Body of pancreas (tissue), 4 donors: ENCODE results near the gene KCND2. TPM values are rescaled to one million over a fixed set of nuclear protein-coding genes. Genes with fewer than 3 reads are reported as not detected.
A peak's percentile ranks its signal among the peaks of the same experiment; 100 is the strongest.
"Not testable (repeated sequence)": the region's sequence is repeated elsewhere in the genome, so short reads cannot be mapped to it uniquely, and the experiment has no call there.

Experiments
- ATAC-seq: fragments of 150-250 bp; one replicate; pipeline ENCODE4 v1.9.1; 2016
- DNase-seq, 4 donors: peaks; one replicate each; pipeline ENCODE4 v3.0.0-alpha.2; 2019
- H3K27ac ChIP-seq, 4 donors: fragments of 200-600 bp; sonication (generic); 1 replicate in 3 of 4; 2 replicates in 1 of 4; pipeline versions ENCODE4 v1.5.1 to v1.6.1; 2016 to 2019; ENCODE audit warnings: mild to moderate bottlenecking in 1 of 4, mixed read lengths in 1 of 4, moderate library complexity in 1 of 4
- H3K27me3 ChIP-seq, 2 donors: fragments of 200-600 bp; sonication (generic); one replicate each; pipeline ENCODE4 v1.6.0; 2016; ENCODE audit warnings: mild to moderate bottlenecking in 1 of 2
- H3K36me3 ChIP-seq, 2 donors: fragments of 200-600 bp; sonication (generic); replicated peaks in 1 of 2; 2 replicates each; pipeline ENCODE4 v1.5.1; 2016; ENCODE audit warnings: low read depth in 2 of 2; ENCODE audit not compliant: insufficient read depth in 1 of 2
- H3K4me1 ChIP-seq: fragments of 200-600 bp; sonication (generic); one replicate; pipeline ENCODE4 v1.6.0; 2016
- H3K4me3 ChIP-seq, 2 donors: fragments of 200-600 bp; sonication (generic); 1 replicate in 1 of 2; 2 replicates in 1 of 2; pipeline ENCODE4 v1.5.1; 2016 to 2019
- H3K9me3 ChIP-seq, 3 donors: fragments of 200-600 bp; sonication (generic); 1 replicate in 2 of 3; 2 replicates in 1 of 3; pipeline ENCODE4 v1.5.1; 2016
- CTCF ChIP-seq, 7 experiments: fragments of 450-650 bp in 4 of 7; fragments of 200-600 bp in 3 of 7; sonication (generic) in 3 of 7; IDR thresholded peaks; one replicate each; pipeline ENCODE4 v1.5.1; 2016 to 2019; ENCODE audit warnings: antibody characterized with exemption in 7 of 7
- POLR2A ChIP-seq, 3 donors: fragments of 450-650 bp; IDR thresholded peaks; one replicate each; pipeline ENCODE4 v1.6.1; 2016; ENCODE audit warnings: antibody characterized with exemption in 3 of 3, mild to moderate bottlenecking in 2 of 3
- WGBS, 2 donors: methylation state at CpG; one replicate each; pipeline ENCODE4 v1.1.5; 2017; 5-methylcytosine and 5-hydroxymethylcytosine counted together
- intact Hi-C: fragments of 100-400 bp; cut with DNase I; formaldehyde crosslinking; loops from one replicate; pipeline ENCODE4 v1.15.1; 2023
- total RNA-seq, 2 donors: library from RNA; depleted of rRNA; stranded (reverse); fragments of >200 nt; gene quantifications; one replicate each; pipeline ENCODE4 v1.1.0, GENCODE V29; 2016

The KCND2 gene
- under 1 TPM; 0.52 to 0.66 TPM for total RNA-seq

GRCh38 chr7:120272701-120273475, at the start of gene KCND2:
Gene KCND2 (plus strand): TSS chr7:120273175.
- intact Hi-C loops, result loop anchor here (10.0 kb wide), 1 partner anchor 338 kb away; no protein-coding TSS in a partner anchor
- TF ChIP-seq CTCF (IDR thresholded peaks at IDR 0.05) (no peak), POLR2A (IDR thresholded peaks at IDR 0.05) (no peak)
- no peaks in the 10 kb centered on the region for H3K36me3 ChIP-seq
- DNase-seq, result no peak
- peak within 1 kb of the TSS in 1 of 2 donors; percentile 9 for H3K4me3 ChIP-seq
- WGBS, 2 donors, result 1 to 4% methylated on average over 40 to 44 of the region's 69 CpGs
- H3K27me3 ChIP-seq, result no peaks in the 10 kb centered on the region
- no peaks in the 10 kb centered on the region for H3K9me3 ChIP-seq
- no peak within 1 kb of the TSS for H3K27ac ChIP-seq
- H3K4me1 ChIP-seq, result peaks cover 5% of the 10 kb centered on the region
- peak; percentile 45 for ATAC-seq

- no peak for ATAC-seq
- 3 to 30% methylated on average over 1 of the region's 1 CpG for WGBS, 2 donors
These were observed 46.8 kb upstream of the KCND2 start for GRCh38 chr7:120226188-120226587.

GRCh38 chr7:120227255-120227654, 45.7 kb upstream of the KCND2 start:
- Histone ChIP-seq H3K4me1 (no peaks in the 10 kb centered on the region), H3K27ac (no peak overlapping the region), H3K9me3 (no peaks in the 10 kb centered on the region), H3K27me3 (no peaks in the 10 kb centered on the region), H3K36me3 (no peaks in the 10 kb centered on the region), H3K4me3 (no peak overlapping the region)
- intact Hi-C loops, result no loop called here
- no peak for TF ChIP-seq POLR2A (IDR thresholded peaks at IDR 0.05)
- WGBS, 2 donors, result 48 to 49% methylated on average over 3 of the region's 3 CpGs
- no peak for DNase-seq
- no peak for ATAC-seq

More at GRCh38 chr7:120226188-120226587, 46.8 kb upstream of the KCND2 start:
- Histone ChIP-seq H3K9me3 (no peaks in the 10 kb centered on the region), H3K4me1 (no peaks in the 10 kb centered on the region), H3K36me3 (no peaks in the 10 kb centered on the region), H3K27ac (no peak overlapping the region), H3K27me3 (no peaks in the 10 kb centered on the region), H3K4me3 (no peak overlapping the region)
- TF ChIP-seq POLR2A (IDR thresholded peaks at IDR 0.05) (no peak), CTCF (IDR thresholded peaks at IDR 0.05) (no peak)
- DNase-seq, result no peak
- intact Hi-C loops, result no loop called here

GRCh38 chr7:120229084-120229483, 43.9 kb upstream of the KCND2 start:
- WGBS, 2 donors, result 48 to 56% methylated on average over 3 of the region's 3 CpGs
- Histone ChIP-seq H3K27ac (no peak overlapping the region), H3K27me3 (no peaks in the 10 kb centered on the region), H3K4me1 (no peaks in the 10 kb centered on the region), H3K4me3 (no peak overlapping the region), H3K36me3 (no peaks in the 10 kb centered on the region), H3K9me3 (no peaks in the 10 kb centered on the region)
- TF ChIP-seq POLR2A (IDR thresholded peaks at IDR 0.05), result no peak
- TF ChIP-seq CTCF (IDR thresholded peaks at IDR 0.05), result no peak
- DNase-seq (no peak), ATAC-seq (no peak)
- intact Hi-C loops, result no loop called here

GRCh38 chr7:120233338-120233737, 39.6 kb upstream of the KCND2 start:
- H3K27me3 ChIP-seq, result no peaks in the 10 kb centered on the region
- no peak overlapping the region for H3K4me3 ChIP-seq
- DNase-seq (no peak), ATAC-seq (no peak)
- no peaks in the 10 kb centered on the region for H3K9me3 ChIP-seq
- intact Hi-C loops, result no loop called here
- TF ChIP-seq CTCF (IDR thresholded peaks at IDR 0.05), result no peak
- no peak for TF ChIP-seq POLR2A (IDR thresholded peaks at IDR 0.05)
- WGBS, 2 donors, result 46 to 64% methylated on average over 1 of the region's 1 CpG
- H3K36me3 ChIP-seq, result no peaks in the 10 kb centered on the region
- H3K27ac ChIP-seq, result no peak overlapping the region
- H3K4me1 ChIP-seq, result no peaks in the 10 kb centered on the region

- 48 to 68% methylated on average over 7 to 8 of the region's 8 CpGs for WGBS, 2 donors
- H3K27me3 ChIP-seq, ATAC-seq, intact Hi-C loops, H3K27ac ChIP-seq, H3K4me1 ChIP-seq, H3K9me3 ChIP-seq, H3K36me3 ChIP-seq, DNase-seq, H3K4me3 ChIP-seq: not testable (repeated sequence)
These were observed 32.6 kb upstream of the KCND2 start for GRCh38 chr7:120240350-120240749.
